Body of pancreas (tissue), 4 donors: ENCODE measurements around the gene MRC1. TPM values are rescaled to one million over a fixed set of nuclear protein-coding genes. Genes with fewer than 3 reads are reported as not detected.
"Not testable (repeated sequence)": the region's sequence is repeated elsewhere in the genome, so short reads cannot be mapped to it uniquely, and the experiment has no call there.

ENCODE experiments used
- ATAC-seq: fragments of 150-250 bp; one replicate; pipeline ENCODE4 v1.9.1; 2016
- DNase-seq, 4 donors: peaks; one replicate each; pipeline ENCODE4 v3.0.0-alpha.2; 2019
- H3K27ac ChIP-seq, 4 donors: fragments of 200-600 bp; sonication (generic); 1 replicate in 3 of 4; 2 replicates in 1 of 4; pipeline versions ENCODE4 v1.5.1 to v1.6.1; 2016 to 2019; ENCODE audit warnings: mild to moderate bottlenecking in 1 of 4, mixed read lengths in 1 of 4, moderate library complexity in 1 of 4
- H3K27me3 ChIP-seq, 2 donors: fragments of 200-600 bp; sonication (generic); one replicate each; pipeline ENCODE4 v1.6.0; 2016; ENCODE audit warnings: mild to moderate bottlenecking in 1 of 2
- H3K36me3 ChIP-seq, 2 donors: fragments of 200-600 bp; sonication (generic); replicated peaks in 1 of 2; 2 replicates each; pipeline ENCODE4 v1.5.1; 2016; ENCODE audit warnings: low read depth in 2 of 2; ENCODE audit not compliant: insufficient read depth in 1 of 2
- H3K4me1 ChIP-seq: fragments of 200-600 bp; sonication (generic); one replicate; pipeline ENCODE4 v1.6.0; 2016
- H3K4me3 ChIP-seq, 2 donors: fragments of 200-600 bp; sonication (generic); 1 replicate in 1 of 2; 2 replicates in 1 of 2; pipeline ENCODE4 v1.5.1; 2016 to 2019
- H3K9me3 ChIP-seq, 3 donors: fragments of 200-600 bp; sonication (generic); 1 replicate in 2 of 3; 2 replicates in 1 of 3; pipeline ENCODE4 v1.5.1; 2016
- POLR2A ChIP-seq, 3 donors: fragments of 450-650 bp; IDR thresholded peaks; one replicate each; pipeline ENCODE4 v1.6.1; 2016; ENCODE audit warnings: antibody characterized with exemption in 3 of 3, mild to moderate bottlenecking in 2 of 3
- WGBS, 2 donors: methylation state at CpG; one replicate each; pipeline ENCODE4 v1.1.5; 2017; 5-methylcytosine and 5-hydroxymethylcytosine counted together
- intact Hi-C: fragments of 100-400 bp; cut with DNase I; formaldehyde crosslinking; loops from one replicate; pipeline ENCODE4 v1.15.1; 2023
- total RNA-seq, 2 donors: library from RNA; depleted of rRNA; stranded (reverse); fragments of >200 nt; gene quantifications; one replicate each; pipeline ENCODE4 v1.1.0, GENCODE V29; 2016
- TF ChIP-seq, protein P1 (sequence below), 7 experiments: fragments of 450-650 bp in 4 of 7; fragments of 200-600 bp in 3 of 7; sonication (generic) in 3 of 7; IDR thresholded peaks; one replicate each; pipeline ENCODE4 v1.5.1; 2016 to 2019; ENCODE audit warnings: antibody characterized with exemption in 7 of 7

MRC1 gene
- total RNA-seq, 2 donors from 2014 or later, result 10.2 to 19.5 TPM

- intact Hi-C loops, result no loop called here
- 80 to 85% methylated on average over 12 of the region's 12 CpGs for WGBS, 2 donors
- DNase-seq (no peak), ATAC-seq (no peak)
- Histone ChIP-seq H3K27ac (no peak overlapping the region), H3K9me3 (no peaks in the 10 kb centered on the region), H3K4me3 (no peak overlapping the region), H3K36me3 (no peaks in the 10 kb centered on the region), H3K4me1 (no peaks in the 10 kb centered on the region), H3K27me3 (no peaks in the 10 kb centered on the region)
- no peak for TF ChIP-seq POLR2A (IDR thresholded peaks at IDR 0.05)
- TF ChIP-seq, protein P1, sequence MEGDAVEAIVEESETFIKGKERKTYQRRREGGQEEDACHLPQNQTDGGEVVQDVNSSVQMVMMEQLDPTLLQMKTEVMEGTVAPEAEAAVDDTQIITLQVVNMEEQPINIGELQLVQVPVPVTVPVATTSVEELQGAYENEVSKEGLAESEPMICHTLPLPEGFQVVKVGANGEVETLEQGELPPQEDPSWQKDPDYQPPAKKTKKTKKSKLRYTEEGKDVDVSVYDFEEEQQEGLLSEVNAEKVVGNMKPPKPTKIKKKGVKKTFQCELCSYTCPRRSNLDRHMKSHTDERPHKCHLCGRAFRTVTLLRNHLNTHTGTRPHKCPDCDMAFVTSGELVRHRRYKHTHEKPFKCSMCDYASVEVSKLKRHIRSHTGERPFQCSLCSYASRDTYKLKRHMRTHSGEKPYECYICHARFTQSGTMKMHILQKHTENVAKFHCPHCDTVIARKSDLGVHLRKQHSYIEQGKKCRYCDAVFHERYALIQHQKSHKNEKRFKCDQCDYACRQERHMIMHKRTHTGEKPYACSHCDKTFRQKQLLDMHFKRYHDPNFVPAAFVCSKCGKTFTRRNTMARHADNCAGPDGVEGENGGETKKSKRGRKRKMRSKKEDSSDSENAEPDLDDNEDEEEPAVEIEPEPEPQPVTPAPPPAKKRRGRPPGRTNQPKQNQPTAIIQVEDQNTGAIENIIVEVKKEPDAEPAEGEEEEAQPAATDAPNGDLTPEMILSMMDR (IDR thresholded peaks at IDR 0.05), result no peak
Observed at GRCh38 chr10:17918187-17918903, 109.2 kb downstream of the MRC1 start.

DNA sequence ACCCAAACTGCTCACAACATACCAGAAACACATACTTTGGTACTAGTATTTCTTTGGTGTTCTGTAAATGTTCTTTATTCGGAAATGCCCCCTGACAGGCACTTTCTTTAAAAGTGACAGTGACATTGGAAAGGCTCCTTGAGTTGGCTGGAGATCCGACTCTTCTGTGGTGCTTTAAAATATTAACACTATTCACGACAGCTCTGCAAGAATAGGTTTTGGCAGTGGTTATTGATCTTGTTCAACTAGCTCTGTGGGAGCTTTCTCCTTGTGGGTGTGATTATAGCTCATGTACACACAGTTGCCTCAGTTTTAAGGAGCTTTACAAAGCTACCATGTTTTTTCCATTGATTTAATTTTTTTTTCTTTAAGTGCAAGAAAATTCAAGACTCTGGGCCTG is 112.2 kb downstream of the MRC1 start:
- Histone ChIP-seq H3K9me3 (no peaks in the 10 kb centered on the region), H3K27ac (no peak overlapping the region), H3K4me3 (no peak overlapping the region), H3K4me1 (no peaks in the 10 kb centered on the region), H3K36me3 (no peaks in the 10 kb centered on the region), H3K27me3 (no peaks in the 10 kb centered on the region)
- no peak for TF ChIP-seq POLR2A (IDR thresholded peaks at IDR 0.05)
- TF ChIP-seq, protein P1 (IDR thresholded peaks at IDR 0.05), result no peak
- DNase-seq (no peak), ATAC-seq (no peak)
- 76 to 83% methylated on average over 3 of the region's 3 CpGs for WGBS, 2 donors
- intact Hi-C loops, result no loop called here

DNA sequence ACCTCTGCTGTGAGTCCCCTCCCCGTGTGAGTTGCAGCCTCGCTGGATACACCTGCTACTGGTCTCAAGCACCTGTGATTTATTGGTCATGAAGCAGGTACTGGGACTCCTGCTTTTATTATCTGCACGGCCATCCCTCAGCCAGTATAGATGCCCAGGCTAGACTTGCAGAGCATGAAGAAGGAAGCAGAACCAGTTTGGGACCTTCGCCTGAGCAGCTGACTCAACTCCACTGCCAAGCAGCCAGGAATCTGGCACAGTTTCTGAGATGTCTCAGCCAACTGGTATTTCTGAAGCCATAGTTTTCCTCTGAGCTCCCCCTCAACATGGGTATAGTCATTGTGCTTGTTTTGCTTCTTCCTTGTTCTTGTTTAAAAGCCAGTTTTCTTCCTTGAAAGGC is 114.6 kb downstream of the MRC1 start:
- DNase-seq (peak; percentile 15 to 57 (median 46)), ATAC-seq (peak; percentile 55)
- Histone ChIP-seq H3K27me3 (no peaks in the 10 kb centered on the region), H3K4me1 (no peaks in the 10 kb centered on the region), H3K27ac (peak overlapping the region in 2 of 4 donors; percentile 17 to 46), H3K4me3 (no peak overlapping the region), H3K36me3 (no peaks in the 10 kb centered on the region), H3K9me3 (no peaks in the 10 kb centered on the region)
- TF ChIP-seq, protein P1 (IDR thresholded peaks at IDR 0.05), result no peak
- TF ChIP-seq POLR2A (IDR thresholded peaks at IDR 0.05), result no peak
- intact Hi-C loops, result no loop called here
- 18 to 20% methylated on average over 3 to 4 of the region's 4 CpGs for WGBS, 2 donors

DNA sequence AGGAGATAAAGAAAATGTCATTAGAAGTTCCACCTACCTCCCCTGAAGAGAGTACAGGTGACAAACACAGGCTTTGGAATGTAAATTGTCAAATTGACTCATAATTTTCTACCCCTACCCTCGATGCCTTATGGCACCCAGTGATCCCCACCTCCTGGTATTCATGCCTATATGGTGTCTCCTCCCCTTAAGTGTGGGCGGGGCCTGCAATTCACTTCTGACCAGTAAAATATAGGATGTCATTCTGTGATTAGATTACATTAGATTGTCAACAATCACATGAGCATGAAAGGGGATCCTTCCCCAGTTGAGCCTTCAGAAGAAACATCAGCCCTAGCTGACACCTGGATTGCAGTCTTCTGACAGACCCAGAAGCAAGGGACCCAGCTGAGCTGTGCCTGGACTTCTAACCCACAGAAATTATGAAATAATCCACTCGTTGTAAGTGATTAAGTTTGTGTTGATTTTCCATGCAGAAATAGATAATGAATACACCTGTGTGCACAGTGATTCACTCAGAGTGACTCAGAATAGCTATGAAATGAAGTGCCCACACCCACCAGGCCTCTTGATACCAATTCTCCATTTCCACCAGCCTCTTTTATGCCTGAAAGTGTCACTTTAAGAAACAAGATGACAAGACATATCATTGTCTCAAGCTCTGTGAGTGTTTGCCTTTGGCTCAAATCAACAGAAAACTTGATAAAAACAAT is 134.0 kb downstream of the MRC1 start:
- no peak overlapping the region for H3K4me3 ChIP-seq
- no peaks in the 10 kb centered on the region for H3K4me1 ChIP-seq
- 48 to 49% methylated on average over 3 of the region's 3 CpGs for WGBS, 2 donors
- H3K27me3 ChIP-seq, result no peaks in the 10 kb centered on the region
- no peaks in the 10 kb centered on the region for H3K36me3 ChIP-seq
- intact Hi-C loops, result no loop called here
- no peak for ATAC-seq
- TF ChIP-seq POLR2A (IDR thresholded peaks at IDR 0.05), result no peak
- TF ChIP-seq, protein P1 (IDR thresholded peaks at IDR 0.05), result no peak
- no peak overlapping the region for H3K27ac ChIP-seq
- DNase-seq, result no peak
- H3K9me3 ChIP-seq, result no peaks in the 10 kb centered on the region

- H3K4me3 ChIP-seq, H3K9me3 ChIP-seq, DNase-seq, H3K36me3 ChIP-seq, H3K4me1 ChIP-seq, H3K27ac ChIP-seq, ATAC-seq, H3K27me3 ChIP-seq, intact Hi-C loops: not testable (repeated sequence)
- WGBS, 2 donors, result 68 to 72% methylated on average over 7 of the region's 7 CpGs
Observed at GRCh38 chr10:17950269-17950668, 141.1 kb downstream of the MRC1 start.
